Measurements from ENCODE around the gene FBRSL1.
A peak's percentile ranks its signal among the peaks of the same experiment; 100 is the strongest.

Gene FBRSL1

DNA sequence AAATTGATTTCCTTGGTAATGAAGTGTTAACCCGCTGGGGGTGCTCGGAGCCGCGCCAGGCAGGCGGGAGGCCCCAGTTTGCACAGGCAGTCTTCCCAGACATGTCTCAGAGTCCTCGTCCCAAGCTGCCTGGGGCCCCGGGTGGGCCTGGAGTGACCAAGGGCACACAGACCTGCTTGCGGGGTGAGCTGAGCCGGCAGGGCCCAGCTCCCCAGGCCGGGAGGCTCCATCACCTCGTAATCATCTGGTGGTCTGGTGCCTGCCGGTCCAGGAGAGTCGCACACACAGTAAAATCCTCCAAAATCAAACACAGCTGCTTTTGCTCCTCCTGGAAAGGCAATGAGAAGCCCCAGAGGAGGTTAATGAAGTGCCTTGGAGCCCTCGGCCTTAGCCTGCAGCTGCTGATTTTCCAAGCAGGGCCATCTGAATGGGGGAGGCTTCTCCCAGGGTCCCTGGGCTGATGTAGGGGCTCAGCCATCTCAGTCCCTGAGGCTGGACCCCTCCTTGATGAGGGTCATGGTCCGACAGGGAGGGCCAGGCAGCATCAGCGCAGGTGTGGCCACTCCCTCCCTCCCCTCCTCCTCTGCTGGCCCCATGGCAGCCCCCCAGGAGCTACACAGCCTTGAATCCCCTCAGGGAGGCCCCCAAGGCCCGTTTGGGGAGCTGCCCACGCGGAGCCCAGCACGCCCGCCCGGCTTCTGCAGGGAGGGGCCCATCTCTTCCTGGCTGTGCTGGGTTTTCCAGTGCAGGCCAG, 39.4 kb upstream of the FBRSL1 start:
- TF ChIP-seq, protein P1, sequence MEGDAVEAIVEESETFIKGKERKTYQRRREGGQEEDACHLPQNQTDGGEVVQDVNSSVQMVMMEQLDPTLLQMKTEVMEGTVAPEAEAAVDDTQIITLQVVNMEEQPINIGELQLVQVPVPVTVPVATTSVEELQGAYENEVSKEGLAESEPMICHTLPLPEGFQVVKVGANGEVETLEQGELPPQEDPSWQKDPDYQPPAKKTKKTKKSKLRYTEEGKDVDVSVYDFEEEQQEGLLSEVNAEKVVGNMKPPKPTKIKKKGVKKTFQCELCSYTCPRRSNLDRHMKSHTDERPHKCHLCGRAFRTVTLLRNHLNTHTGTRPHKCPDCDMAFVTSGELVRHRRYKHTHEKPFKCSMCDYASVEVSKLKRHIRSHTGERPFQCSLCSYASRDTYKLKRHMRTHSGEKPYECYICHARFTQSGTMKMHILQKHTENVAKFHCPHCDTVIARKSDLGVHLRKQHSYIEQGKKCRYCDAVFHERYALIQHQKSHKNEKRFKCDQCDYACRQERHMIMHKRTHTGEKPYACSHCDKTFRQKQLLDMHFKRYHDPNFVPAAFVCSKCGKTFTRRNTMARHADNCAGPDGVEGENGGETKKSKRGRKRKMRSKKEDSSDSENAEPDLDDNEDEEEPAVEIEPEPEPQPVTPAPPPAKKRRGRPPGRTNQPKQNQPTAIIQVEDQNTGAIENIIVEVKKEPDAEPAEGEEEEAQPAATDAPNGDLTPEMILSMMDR (IDR thresholded peaks at IDR 0.05; ENCODE audit: borderline replicate concordance, insufficient read depth, low read depth, low read length), result no peak
- peak overlapping the region; percentile 12 for H3K4me3 ChIP-seq (ENCODE audit: low read depth, low read length)

GRCh38 chr12:132451172-132451835, 38.6 kb upstream of the FBRSL1 start:
- no peak overlapping the region for H3K4me3 ChIP-seq (ENCODE audit: low read depth, low read length)

GRCh38 chr12:132451836-132452195, 38.1 kb upstream of the FBRSL1 start:
- H3K4me3 ChIP-seq (ENCODE audit: low read depth, low read length), result no peak overlapping the region
- TF ChIP-seq, protein P1 (IDR thresholded peaks at IDR 0.05; ENCODE audit: borderline replicate concordance, insufficient read depth, low read depth, low read length), result no peak

More at GRCh38 chr12:132451172-132451835, 38.6 kb upstream of the FBRSL1 start:
- TF ChIP-seq, protein P1 (IDR thresholded peaks at IDR 0.05; ENCODE audit: borderline replicate concordance, insufficient read depth, low read depth, low read length), result no peak

DNA sequence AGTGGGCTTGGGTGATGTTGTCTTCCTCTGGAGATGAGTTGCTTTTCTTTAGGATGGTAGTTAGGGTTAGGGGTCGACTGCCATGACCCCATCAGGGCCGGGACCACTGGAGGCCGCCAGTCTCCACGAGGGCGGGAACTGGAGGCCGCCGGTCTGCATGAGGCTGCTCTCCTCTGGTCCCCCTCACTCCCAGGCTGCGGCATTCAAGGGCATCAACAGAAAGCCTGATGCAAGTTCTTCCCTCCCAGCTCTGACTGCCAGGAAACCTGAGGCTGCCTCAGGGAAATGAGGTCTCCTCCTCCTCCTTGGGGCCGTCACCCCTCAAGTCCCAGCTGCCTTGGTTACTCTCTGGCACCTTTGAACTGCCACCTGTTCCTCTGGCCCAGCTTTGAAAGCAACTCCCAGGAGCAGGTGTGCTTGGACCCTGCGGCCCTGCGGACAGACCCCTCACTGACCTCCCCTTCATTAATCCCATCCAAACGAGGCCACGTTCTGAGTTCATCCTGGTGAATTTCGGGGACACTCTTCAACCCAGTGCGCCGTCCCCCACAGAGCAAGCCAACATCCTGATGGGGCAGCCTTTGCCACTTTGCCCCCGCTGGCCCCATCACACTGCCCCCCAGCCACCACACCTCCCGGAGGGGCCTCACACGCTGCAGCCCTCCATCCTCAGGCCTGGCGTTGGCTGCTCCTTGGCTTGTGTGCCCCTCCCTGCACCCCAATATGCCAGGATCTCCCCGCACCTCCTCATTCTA, 37.2 kb upstream of the FBRSL1 start:
- TF ChIP-seq, protein P1 (IDR thresholded peaks at IDR 0.05; ENCODE audit: borderline replicate concordance, insufficient read depth, low read depth, low read length), result no peak
- no peak overlapping the region for H3K4me3 ChIP-seq (ENCODE audit: low read depth, low read length)

DNA sequence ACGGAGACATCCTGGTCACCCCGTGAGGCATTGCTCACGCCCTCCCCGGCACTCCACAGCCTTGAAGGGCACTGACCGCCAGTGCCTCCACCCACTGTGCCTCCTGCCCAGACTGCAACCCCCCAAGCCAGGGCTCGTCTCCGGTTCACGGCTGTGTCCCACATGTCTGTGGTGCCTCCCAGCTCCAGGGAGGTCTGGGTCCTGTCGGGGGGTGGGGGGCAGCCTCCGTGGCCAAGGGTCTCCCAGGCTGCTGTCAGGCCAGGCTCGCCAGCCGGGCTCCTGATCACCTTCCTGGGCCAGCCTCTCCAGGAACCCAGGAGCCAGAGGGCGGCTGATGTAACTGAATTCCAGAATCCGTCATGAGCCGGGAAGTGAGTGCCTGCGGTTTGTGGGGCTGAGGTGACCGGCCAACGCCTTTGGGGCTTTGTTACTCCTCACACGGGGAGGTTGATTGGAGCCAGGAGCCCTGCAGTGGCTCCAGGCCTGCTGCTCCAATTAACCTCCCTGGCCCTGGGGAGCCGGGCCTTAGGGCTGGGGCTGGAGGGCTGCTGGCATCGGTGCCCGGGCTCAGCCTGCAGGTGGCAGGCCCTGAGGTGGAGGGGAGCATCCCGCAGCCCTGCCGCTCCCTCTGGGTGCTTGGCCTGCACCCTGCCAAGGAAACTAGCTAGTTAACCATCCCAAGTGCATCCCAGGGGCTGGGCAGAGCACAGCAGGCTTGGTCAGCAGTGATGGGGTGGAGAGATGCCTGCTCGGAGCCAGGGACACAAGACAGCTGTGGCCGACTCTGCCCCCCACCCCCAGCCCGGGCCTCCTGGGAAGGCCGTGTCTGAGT, 36.4 kb upstream of the FBRSL1 start:
- TF ChIP-seq, protein P1 (IDR thresholded peaks at IDR 0.05; ENCODE audit: borderline replicate concordance, insufficient read depth, low read depth, low read length), result no peak
- no peak overlapping the region for H3K4me3 ChIP-seq (ENCODE audit: low read depth, low read length)

DNA sequence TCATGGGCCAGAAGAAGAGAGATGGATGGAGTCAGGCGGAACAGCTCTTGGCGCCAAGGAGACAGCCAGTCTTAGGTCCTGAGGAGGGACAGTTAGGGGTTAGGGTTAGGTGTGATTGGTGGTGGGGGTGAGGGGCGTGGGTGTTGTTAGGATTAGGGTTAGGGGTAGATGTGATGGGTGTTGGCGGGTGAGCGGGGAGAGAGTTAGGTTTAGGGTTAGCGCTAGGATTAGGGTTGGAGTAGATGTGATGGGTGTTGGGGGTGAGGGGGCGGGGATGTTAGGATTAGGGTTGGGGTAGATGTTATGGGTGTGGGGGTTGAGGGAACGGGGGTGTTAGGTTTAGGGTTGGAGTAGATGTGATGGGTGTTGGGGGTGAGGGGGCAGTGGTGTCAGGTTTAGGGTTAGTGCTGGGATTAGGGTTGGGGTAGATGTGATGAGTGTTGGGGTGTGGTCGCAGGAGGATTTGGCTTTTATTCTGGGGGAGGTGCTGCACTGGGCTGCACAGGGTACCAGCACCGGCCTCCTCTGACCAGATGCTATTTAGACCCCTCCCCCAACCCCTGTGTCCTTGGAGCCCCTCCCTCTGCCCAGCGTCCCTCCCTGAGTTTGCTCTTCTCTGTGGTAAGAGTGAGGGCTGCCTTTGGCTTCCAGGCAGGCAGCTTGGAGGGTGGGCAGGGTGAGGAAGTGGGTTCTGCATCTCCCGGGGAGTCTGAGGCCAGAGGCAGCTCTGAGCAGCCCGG, 35.6 kb upstream of the FBRSL1 start:
- no peak overlapping the region for H3K4me3 ChIP-seq (ENCODE audit: low read depth, low read length)
- TF ChIP-seq, protein P1 (IDR thresholded peaks at IDR 0.05; ENCODE audit: borderline replicate concordance, insufficient read depth, low read depth, low read length), result no peak

Measured in GM12875 (cell line).